ENCODE results near the gene SH3RF1. TPM values are rescaled to one million over a fixed set of nuclear protein-coding genes. Genes with fewer than 3 reads are reported as not detected.

The SH3RF1 gene
- total RNA-seq, 2 donors from 2014 or later = 37.6 to 68.8 TPM

DNA sequence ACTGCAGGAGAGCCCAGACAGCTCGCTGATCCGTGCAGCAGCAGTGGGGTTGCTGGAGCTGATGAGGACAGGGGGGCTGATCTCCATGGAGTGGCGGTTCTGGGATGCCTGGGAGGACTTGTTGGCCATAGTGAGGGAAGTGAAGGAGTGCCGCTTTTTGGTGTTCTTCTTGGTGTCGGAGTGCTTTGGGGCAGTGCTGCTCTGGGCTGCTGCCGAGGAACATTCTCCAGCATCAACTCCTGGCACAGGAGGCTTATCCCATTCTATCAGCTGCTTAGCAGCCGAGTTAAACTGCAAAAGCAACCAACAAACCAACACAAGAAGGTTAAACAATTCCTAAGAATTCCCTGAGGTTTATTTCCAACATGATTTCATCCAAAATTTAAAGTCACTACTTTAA, 134.4 kb downstream of the SH3RF1 start:
- H3K36me3 Mint-ChIP-seq (ENCODE audit: low read depth) = peaks cover 50% of the 10 kb centered on the region
- H3K4me3 Mint-ChIP-seq = no peak overlapping the region
- no peaks in the 10 kb centered on the region for H3K27me3 Mint-ChIP-seq (ENCODE audit: insufficient read depth)
- WGBS, 2 experiments (ENCODE audit: insufficient coverage in 1 of 2, insufficient read length in 1 of 2) = 95 to 100% methylated on average over 4 to 7 of the region's 7 CpGs
- no peaks in the 10 kb centered on the region for H3K9me3 Mint-ChIP-seq
- Histone ChIP-seq H3K9me3 (ENCODE audit: control insufficient read depth, low read length) (no peaks in the 10 kb centered on the region), H3K36me3 (ENCODE audit: control insufficient read depth, insufficient read depth, low read length) (peaks cover 82% of the 10 kb centered on the region), H3K9ac (ENCODE audit: extremely low read depth, low read length, poor library complexity, severe bottlenecking) (no peak overlapping the region), H3K27ac (ENCODE audit: low read depth, low read length) (no peak overlapping the region), H3K27me3 (ENCODE audit: control insufficient read depth, insufficient read depth, low read length, poor library complexity, severe bottlenecking) (no peaks in the 10 kb centered on the region), H3K4me1 (ENCODE audit: control insufficient read depth, insufficient read depth, low read length) (no peaks in the 10 kb centered on the region), H3K4me3 (ENCODE audit: low read length) (no peak overlapping the region)
- TF ChIP-seq, protein P1, sequence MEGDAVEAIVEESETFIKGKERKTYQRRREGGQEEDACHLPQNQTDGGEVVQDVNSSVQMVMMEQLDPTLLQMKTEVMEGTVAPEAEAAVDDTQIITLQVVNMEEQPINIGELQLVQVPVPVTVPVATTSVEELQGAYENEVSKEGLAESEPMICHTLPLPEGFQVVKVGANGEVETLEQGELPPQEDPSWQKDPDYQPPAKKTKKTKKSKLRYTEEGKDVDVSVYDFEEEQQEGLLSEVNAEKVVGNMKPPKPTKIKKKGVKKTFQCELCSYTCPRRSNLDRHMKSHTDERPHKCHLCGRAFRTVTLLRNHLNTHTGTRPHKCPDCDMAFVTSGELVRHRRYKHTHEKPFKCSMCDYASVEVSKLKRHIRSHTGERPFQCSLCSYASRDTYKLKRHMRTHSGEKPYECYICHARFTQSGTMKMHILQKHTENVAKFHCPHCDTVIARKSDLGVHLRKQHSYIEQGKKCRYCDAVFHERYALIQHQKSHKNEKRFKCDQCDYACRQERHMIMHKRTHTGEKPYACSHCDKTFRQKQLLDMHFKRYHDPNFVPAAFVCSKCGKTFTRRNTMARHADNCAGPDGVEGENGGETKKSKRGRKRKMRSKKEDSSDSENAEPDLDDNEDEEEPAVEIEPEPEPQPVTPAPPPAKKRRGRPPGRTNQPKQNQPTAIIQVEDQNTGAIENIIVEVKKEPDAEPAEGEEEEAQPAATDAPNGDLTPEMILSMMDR (conservative IDR thresholded peaks at IDR 0.05) = no peak
- H3K4me1 Mint-ChIP-seq = peaks cover 6% of the 10 kb centered on the region
- no peak for DNase-seq
- H3K27ac Mint-ChIP-seq = peak overlapping the region; percentile 44

DNA sequence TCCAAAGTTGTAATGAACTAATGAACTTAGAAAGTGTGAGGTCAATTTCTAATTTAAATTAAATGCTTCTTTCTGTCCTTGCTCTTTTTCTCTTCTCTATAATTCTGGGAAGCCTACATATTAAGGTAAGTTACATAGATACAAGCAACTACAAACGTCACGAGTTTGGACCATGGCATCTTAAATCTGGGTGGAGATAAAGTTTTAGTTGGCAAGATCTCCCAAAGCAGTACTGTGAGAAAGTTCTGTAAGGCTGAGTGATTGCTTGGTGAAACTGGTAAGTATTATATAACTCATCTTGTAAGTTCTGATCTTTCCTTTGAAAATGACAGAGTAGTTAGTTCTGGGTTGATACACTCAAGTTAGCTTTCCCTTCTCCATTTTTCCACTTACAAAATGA, 135.0 kb downstream of the SH3RF1 start:
- no peak for DNase-seq
- Mint-ChIP-seq H3K4me3 (no peak overlapping the region), H3K36me3 (ENCODE audit: low read depth) (peaks cover 54% of the 10 kb centered on the region), H3K27ac (no peak overlapping the region), H3K27me3 (ENCODE audit: insufficient read depth) (no peaks in the 10 kb centered on the region), H3K9me3 (no peaks in the 10 kb centered on the region), H3K4me1 (peaks cover 6% of the 10 kb centered on the region)
- WGBS, 2 experiments (ENCODE audit: insufficient coverage in 1 of 2, insufficient read length in 1 of 2) = 91 to 94% methylated on average over 2 of the region's 2 CpGs
- Histone ChIP-seq H3K27ac (ENCODE audit: low read depth, low read length) (no peak overlapping the region), H3K9me3 (ENCODE audit: control insufficient read depth, low read length) (no peaks in the 10 kb centered on the region), H3K9ac (ENCODE audit: extremely low read depth, low read length, poor library complexity, severe bottlenecking) (no peak overlapping the region), H3K4me3 (ENCODE audit: low read length) (no peak overlapping the region), H3K27me3 (ENCODE audit: control insufficient read depth, insufficient read depth, low read length, poor library complexity, severe bottlenecking) (no peaks in the 10 kb centered on the region), H3K36me3 (ENCODE audit: control insufficient read depth, insufficient read depth, low read length) (peaks cover 84% of the 10 kb centered on the region), H3K4me1 (ENCODE audit: control insufficient read depth, insufficient read depth, low read length) (no peaks in the 10 kb centered on the region)
- TF ChIP-seq, protein P1 (conservative IDR thresholded peaks at IDR 0.05) = no peak

DNA sequence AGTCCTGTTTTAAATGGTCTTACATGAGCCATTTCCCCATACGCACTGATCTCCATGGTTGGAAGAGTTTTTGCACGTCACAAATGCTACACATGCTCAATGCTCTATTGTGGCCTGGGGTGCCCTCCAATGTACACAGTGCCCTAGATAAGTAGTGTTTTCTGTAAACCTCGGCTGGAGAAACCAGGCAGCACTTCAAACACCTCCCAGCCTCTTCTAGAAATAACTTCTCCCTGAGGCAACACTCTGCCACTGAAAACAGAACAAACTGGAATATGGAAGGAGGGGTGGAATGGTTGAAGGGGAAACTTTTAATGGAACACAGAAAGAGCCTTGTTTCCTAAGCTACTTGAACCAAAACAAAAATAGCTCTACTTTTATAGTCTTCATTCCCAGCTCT, 136.8 kb downstream of the SH3RF1 start:
- Histone ChIP-seq H3K4me1 (ENCODE audit: control insufficient read depth, insufficient read depth, low read length) (no peaks in the 10 kb centered on the region), H3K27ac (ENCODE audit: low read depth, low read length) (no peak overlapping the region), H3K9ac (ENCODE audit: extremely low read depth, low read length, poor library complexity, severe bottlenecking) (no peak overlapping the region), H3K9me3 (ENCODE audit: control insufficient read depth, low read length) (no peaks in the 10 kb centered on the region), H3K27me3 (ENCODE audit: control insufficient read depth, insufficient read depth, low read length, poor library complexity, severe bottlenecking) (no peaks in the 10 kb centered on the region), H3K36me3 (ENCODE audit: control insufficient read depth, insufficient read depth, low read length) (peaks cover 90% of the 10 kb centered on the region), H3K4me3 (ENCODE audit: low read length) (no peak overlapping the region)
- TF ChIP-seq, protein P1 (conservative IDR thresholded peaks at IDR 0.05) = no peak
- Mint-ChIP-seq H3K27ac (no peak overlapping the region), H3K27me3 (ENCODE audit: insufficient read depth) (no peaks in the 10 kb centered on the region), H3K4me1 (peaks cover 6% of the 10 kb centered on the region), H3K4me3 (no peak overlapping the region), H3K36me3 (ENCODE audit: low read depth) (peaks cover 66% of the 10 kb centered on the region), H3K9me3 (no peaks in the 10 kb centered on the region)
- no peak for DNase-seq
- WGBS, 2 experiments (ENCODE audit: insufficient coverage in 1 of 2, insufficient read length in 1 of 2) = 97 to 100% methylated on average over 2 to 3 of the region's 3 CpGs

All from endodermal cell (in vitro differentiated cells).